ENCODE data around the gene CACNA1B. TPM values are rescaled to one million over a fixed set of nuclear protein-coding genes. Genes with fewer than 3 reads are reported as not detected.

CACNA1B gene
- total and polyA plus RNA-seq, 9 donors, result 0.01 to 3.8 (median 0.16) TPM; not detected in 1

GRCh38 chr9:138007566-138007917 lies 130.0 kb downstream of the CACNA1B start:
- TF ChIP-seq, protein P1, sequence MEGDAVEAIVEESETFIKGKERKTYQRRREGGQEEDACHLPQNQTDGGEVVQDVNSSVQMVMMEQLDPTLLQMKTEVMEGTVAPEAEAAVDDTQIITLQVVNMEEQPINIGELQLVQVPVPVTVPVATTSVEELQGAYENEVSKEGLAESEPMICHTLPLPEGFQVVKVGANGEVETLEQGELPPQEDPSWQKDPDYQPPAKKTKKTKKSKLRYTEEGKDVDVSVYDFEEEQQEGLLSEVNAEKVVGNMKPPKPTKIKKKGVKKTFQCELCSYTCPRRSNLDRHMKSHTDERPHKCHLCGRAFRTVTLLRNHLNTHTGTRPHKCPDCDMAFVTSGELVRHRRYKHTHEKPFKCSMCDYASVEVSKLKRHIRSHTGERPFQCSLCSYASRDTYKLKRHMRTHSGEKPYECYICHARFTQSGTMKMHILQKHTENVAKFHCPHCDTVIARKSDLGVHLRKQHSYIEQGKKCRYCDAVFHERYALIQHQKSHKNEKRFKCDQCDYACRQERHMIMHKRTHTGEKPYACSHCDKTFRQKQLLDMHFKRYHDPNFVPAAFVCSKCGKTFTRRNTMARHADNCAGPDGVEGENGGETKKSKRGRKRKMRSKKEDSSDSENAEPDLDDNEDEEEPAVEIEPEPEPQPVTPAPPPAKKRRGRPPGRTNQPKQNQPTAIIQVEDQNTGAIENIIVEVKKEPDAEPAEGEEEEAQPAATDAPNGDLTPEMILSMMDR (IDR thresholded peaks at IDR 0.05), result no peak
- no peak for TF ChIP-seq EP300 (IDR thresholded peaks at IDR 0.05)
- TF ChIP-seq POLR2A (IDR thresholded peaks at IDR 0.05), result no peak
- Histone ChIP-seq H3K4me1 (ENCODE audit: insufficient read depth) (no peaks in the 10 kb centered on the region), H3K36me3 (no peaks in the 10 kb centered on the region), H3K9me3 (no peaks in the 10 kb centered on the region), H3K27me3 (no peaks in the 10 kb centered on the region), H3K27ac (no peak overlapping the region), H3K4me3 (no peak overlapping the region)
- DNase-seq, result peak in 1 of 5 donors; percentile 12
- intact Hi-C loops (cut with DNase I), result no loop called here
- WGBS, 3 donors, result 87 to 88% (median 87%) methylated on average over 9 of the region's 9 CpGs

DNA sequence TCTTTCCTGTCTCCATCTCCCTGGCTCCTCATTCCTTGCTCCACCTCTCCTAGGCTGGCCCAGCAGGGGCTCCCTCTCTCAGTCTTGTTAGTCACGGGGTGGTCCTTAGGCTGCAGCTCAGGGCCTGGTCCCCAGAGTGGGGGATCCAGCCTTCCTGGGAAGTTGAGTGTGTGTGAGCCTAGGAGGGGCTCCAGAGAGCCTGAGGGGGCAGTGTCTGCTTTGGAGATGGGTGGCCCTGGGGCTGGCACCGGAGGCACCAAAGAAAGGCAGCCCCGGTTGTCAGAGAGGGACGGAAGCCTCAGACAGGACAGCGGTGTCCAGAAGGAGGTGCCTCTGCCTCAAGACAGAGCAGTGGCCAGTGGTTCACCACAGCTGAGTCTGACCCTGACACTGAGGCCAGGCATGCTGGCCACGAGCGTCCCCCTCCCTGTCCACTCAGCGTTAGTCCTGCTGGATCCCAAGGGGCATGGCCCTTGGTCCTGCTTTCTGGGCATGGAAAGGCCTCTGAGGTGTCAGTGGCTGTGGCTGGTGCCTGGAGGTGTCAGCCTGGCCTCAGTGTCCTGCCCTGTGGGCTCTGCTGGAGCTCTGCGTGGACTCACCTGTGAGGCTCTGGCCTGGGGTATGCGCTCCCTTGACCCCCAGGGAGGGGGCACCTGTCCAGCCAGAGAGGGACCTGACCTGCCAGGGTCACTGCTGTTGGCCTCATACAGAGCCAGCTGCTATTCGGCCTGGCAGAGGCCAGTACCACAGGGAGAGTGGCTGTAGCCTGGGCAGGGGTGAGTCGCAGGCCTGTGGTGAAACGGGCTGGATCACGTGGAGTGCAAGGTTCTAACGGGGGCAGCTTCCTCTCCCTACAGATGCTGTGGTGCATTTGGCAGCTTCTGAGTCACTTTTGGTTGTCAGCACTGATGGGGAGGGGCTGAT lies 130.6 kb downstream of the CACNA1B start:
- DNase-seq, result peak in 2 of 5 donors; percentile 7 to 17
- H3K4me3 ChIP-seq, result no peak overlapping the region
- H3K27ac ChIP-seq, result no peak overlapping the region
- no peaks in the 10 kb centered on the region for H3K36me3 ChIP-seq
- intact Hi-C loops (cut with DNase I), result no loop called here
- H3K4me1 ChIP-seq (ENCODE audit: insufficient read depth), result no peaks in the 10 kb centered on the region
- no peaks in the 10 kb centered on the region for H3K9me3 ChIP-seq
- no peak for TF ChIP-seq POLR2A (IDR thresholded peaks at IDR 0.05)
- TF ChIP-seq, protein P1 (IDR thresholded peaks at IDR 0.05), result no peak
- 79 to 82% (median 82%) methylated on average over 15 of the region's 15 CpGs for WGBS, 3 donors
- no peaks in the 10 kb centered on the region for H3K27me3 ChIP-seq

DNA sequence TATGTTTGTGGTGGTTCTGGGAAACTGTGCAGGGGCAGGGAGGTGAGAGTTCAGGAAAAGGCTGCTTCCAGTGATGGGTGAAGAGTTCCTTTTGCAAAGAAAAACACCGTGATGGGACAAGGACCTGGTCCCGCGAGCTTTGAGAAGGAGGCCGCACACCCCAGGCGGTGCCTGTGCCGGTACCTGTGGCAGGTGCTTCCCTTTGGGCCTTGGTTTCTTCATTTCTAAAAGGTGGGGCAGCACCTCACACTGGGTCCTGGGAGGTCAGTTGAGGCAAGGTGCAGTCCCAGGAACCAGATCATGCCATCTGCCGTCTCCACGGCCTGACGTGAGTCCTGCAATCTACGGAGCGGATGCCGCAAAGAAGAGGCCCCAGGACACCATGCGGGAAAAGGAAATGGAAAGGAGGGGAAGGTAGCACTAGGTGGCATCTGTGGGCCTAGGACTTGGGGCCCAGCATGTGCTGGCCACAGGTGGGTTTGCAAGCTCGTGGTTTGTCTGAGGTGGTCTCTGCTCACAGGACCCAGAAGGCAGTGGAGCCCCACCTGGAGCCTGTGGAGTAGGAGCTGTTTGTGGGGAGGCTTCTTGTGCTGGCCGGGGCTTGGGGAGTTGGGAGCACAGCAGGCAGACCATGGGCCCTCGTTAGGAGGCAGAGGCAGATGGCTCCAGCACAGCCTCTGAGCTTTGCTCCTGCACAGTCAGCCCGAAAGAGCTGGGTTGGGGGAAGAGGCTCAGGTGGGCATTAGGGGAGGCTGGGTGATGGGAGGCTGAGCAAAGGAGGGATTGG lies 131.6 kb downstream of the CACNA1B start:
- no peaks in the 10 kb centered on the region for H3K27me3 ChIP-seq
- peak in 1 of 5 donors; percentile 16 for DNase-seq
- intact Hi-C loops (cut with DNase I), result no loop called here
- TF ChIP-seq EP300 (IDR thresholded peaks at IDR 0.05) (no peak), POLR2A (IDR thresholded peaks at IDR 0.05) (no peak)
- TF ChIP-seq, protein P1 (IDR thresholded peaks at IDR 0.05), result no peak
- no peaks in the 10 kb centered on the region for H3K36me3 ChIP-seq
- H3K4me1 ChIP-seq (ENCODE audit: insufficient read depth), result no peaks in the 10 kb centered on the region
- H3K4me3 ChIP-seq, result no peak overlapping the region
- H3K27ac ChIP-seq, result no peak overlapping the region
- H3K9me3 ChIP-seq, result no peaks in the 10 kb centered on the region
- 88 to 89% (median 89%) methylated on average over 17 of the region's 17 CpGs for WGBS, 3 donors

DNA sequence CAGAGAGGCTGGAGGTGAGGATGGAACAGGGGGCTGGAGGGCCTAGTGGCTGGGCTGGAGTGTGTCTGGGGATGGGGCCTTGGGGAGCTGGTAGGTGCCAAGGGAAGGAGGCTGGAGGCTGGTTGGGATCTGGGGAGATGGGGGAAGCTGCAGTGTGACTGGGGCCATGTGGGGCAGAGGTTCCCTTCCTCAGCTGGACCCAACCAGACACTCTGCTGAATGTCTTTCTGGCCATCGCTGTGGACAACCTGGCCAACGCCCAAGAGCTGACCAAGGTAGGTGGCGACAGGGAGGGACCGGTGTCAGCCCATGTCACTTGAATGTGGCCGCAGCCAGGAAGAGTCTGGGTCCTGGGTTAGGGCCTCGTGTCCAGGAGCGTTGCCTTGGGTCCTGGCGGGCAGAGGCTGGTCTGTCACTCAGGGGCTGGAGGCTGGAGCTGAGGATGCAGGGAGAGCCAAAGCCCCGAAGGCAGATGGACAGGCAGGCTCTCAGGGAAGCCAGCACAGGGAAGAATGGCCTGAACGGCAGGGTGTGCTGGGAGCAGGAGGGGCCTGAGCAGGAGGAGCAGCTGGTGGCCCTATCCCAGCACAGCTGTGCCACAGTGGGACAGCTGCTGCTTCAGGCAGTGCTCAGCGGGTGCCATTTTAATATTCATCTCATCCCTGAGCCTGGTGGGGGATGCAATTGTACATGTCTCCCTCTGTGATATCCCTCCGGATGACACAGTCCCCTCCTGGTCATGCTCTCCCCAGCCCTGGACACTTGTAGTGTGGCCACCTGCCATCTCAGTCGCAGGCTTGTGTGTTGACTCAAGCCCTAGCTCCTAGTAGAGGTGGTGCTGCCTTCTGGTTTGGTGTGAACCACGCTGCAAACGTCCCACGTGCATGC lies 132.5 kb downstream of the CACNA1B start:
- TF ChIP-seq, protein P1 (IDR thresholded peaks at IDR 0.05), result no peak
- TF ChIP-seq POLR2A (IDR thresholded peaks at IDR 0.05) (no peak), EP300 (IDR thresholded peaks at IDR 0.05) (no peak)
- Histone ChIP-seq H3K4me3 (no peak overlapping the region), H3K27me3 (no peaks in the 10 kb centered on the region), H3K36me3 (no peaks in the 10 kb centered on the region), H3K9me3 (no peaks in the 10 kb centered on the region), H3K4me1 (ENCODE audit: insufficient read depth) (no peaks in the 10 kb centered on the region), H3K27ac (no peak overlapping the region)
- peak in 1 of 5 donors; percentile 15 for DNase-seq
- WGBS, 3 donors, result 76 to 82% (median 78%) methylated on average over 16 of the region's 16 CpGs
- intact Hi-C loops (cut with DNase I), result no loop called here
